GM13976 (cell line): Measurements from ENCODE around the gene CD109.
A peak's percentile ranks its signal among the peaks of the same experiment; 100 is the strongest.

Source experiments
- DNase-seq: peaks from one replicate; pipeline ENCODE4 v3.0.0; 2012; ENCODE audit warnings: low spot score
- CTCF ChIP-seq: IDR thresholded peaks from 2 replicates; pipeline ENCODE4 v1.5.1; 2012; ENCODE audit warnings: borderline replicate concordance, mild to moderate bottlenecking; ENCODE audit not compliant: insufficient read depth; ENCODE audit errors: extremely low read depth, missing control alignments, control extremely low read depth
- in situ Hi-C: fragments of 300-500 bp; cut with MboI; formaldehyde crosslinking; loops from one replicate; pipeline ENCODE4 v1.12.0; 2022; ENCODE audit warnings: low sequenced_read_pairs, mixed read lengths, inconsistent platforms; ENCODE audit not compliant: unreplicated experiment

CD109 gene

GRCh38 chr6:73727114-73727513 lies 31.1 kb downstream of the CD109 start:
- no peak for DNase-seq
- no peak for TF ChIP-seq CTCF
- in situ Hi-C loops: no loop called here

GRCh38 chr6:73728548-73729205 lies 32.7 kb downstream of the CD109 start:
- no peak for TF ChIP-seq CTCF
- DNase-seq: peak; percentile 26
- in situ Hi-C loops: no loop called here

- in situ Hi-C loops: loop anchor here (5.0 kb wide), 1 partner anchor 59 kb away; no protein-coding TSS in a partner anchor
- no peak for DNase-seq
- TF ChIP-seq CTCF: no peak
Observed at GRCh38 chr6:73731285-73731684, 35.3 kb downstream of the CD109 start.

GRCh38 chr6:73732845-73733675 lies 37.1 kb downstream of the CD109 start:
- TF ChIP-seq CTCF: peak; percentile 89
- in situ Hi-C loops: loop anchor here (5.0 kb wide), 1 partner anchor 61 kb away; no protein-coding TSS in a partner anchor
- DNase-seq: peak; percentile 55

- TF ChIP-seq CTCF: no peak
- in situ Hi-C loops: loop anchor here (5.0 kb wide), 1 partner anchor 61 kb away; no protein-coding TSS in a partner anchor
- DNase-seq: no peak
Observed at GRCh38 chr6:73733791-73734190, 37.8 kb downstream of the CD109 start.

- in situ Hi-C loops: loop anchor here (5.0 kb wide), 1 partner anchor 63 kb away; no protein-coding TSS in a partner anchor
- DNase-seq: no peak
- no peak for TF ChIP-seq CTCF
Observed at GRCh38 chr6:73734832-73735453, 38.9 kb downstream of the CD109 start.
